Chondrocyte (in vitro differentiated cells): Measurements from ENCODE around the gene GAMT. TPM values are rescaled to one million over a fixed set of nuclear protein-coding genes. Genes with fewer than 3 reads are reported as not detected.

Experiments
- DNase-seq: peaks from one replicate; pipeline ENCODE4 v3.0.0; 2021; ENCODE audit warnings: mixed read lengths, low spot score
- H3K27ac Mint-ChIP-seq: one replicate; pipeline ENCODE4 v1.8.0; 2021; ENCODE audit warnings: mild to moderate bottlenecking, moderate library complexity, mixed read lengths; ENCODE audit not compliant: unreplicated experiment
- H3K27me3 Mint-ChIP-seq: 2 replicates; pipeline ENCODE4 v1.8.0; 2021; ENCODE audit warnings: low read depth, mixed read lengths
- H3K36me3 Mint-ChIP-seq: 2 replicates; pipeline ENCODE4 v1.8.0; 2021; ENCODE audit warnings: low read depth, mixed read lengths
- H3K4me1 Mint-ChIP-seq: 2 replicates; pipeline ENCODE4 v1.8.0; 2021; ENCODE audit warnings: low read depth, mild to moderate bottlenecking, mixed read lengths
- H3K4me3 Mint-ChIP-seq: one replicate; pipeline ENCODE4 v1.8.0; 2021; ENCODE audit warnings: mild to moderate bottlenecking, moderate library complexity, mixed read lengths; ENCODE audit not compliant: unreplicated experiment
- H3K9me3 Mint-ChIP-seq: 2 replicates; pipeline ENCODE4 v1.8.0; 2021; ENCODE audit warnings: low read depth, mixed read lengths
- total RNA-seq: library from RNA; stranded (reverse); gene quantifications from 3 replicates; pipeline ENCODE4 v1.2.1, GENCODE V29; 2021
- TF ChIP-seq, protein P1 (sequence below): fragments of 200-600 bp; sonication (generic); IDR thresholded peaks from 2 replicates; pipeline ENCODE4 v1.5.0; 2021; ENCODE audit warnings: antibody characterized with exemption, mild to moderate bottlenecking, moderate library complexity

The GAMT gene
- total RNA-seq, 1 donor from 2014 or later, result 32.5 TPM

GRCh38 chr19:1408300-1409203 is 7.2 kb upstream of the GAMT start:
- DNase-seq, result peak; percentile 86
- Mint-ChIP-seq H3K4me3 (peak overlapping the region; percentile 87), H3K9me3 (no peaks in the 10 kb centered on the region)

DNA sequence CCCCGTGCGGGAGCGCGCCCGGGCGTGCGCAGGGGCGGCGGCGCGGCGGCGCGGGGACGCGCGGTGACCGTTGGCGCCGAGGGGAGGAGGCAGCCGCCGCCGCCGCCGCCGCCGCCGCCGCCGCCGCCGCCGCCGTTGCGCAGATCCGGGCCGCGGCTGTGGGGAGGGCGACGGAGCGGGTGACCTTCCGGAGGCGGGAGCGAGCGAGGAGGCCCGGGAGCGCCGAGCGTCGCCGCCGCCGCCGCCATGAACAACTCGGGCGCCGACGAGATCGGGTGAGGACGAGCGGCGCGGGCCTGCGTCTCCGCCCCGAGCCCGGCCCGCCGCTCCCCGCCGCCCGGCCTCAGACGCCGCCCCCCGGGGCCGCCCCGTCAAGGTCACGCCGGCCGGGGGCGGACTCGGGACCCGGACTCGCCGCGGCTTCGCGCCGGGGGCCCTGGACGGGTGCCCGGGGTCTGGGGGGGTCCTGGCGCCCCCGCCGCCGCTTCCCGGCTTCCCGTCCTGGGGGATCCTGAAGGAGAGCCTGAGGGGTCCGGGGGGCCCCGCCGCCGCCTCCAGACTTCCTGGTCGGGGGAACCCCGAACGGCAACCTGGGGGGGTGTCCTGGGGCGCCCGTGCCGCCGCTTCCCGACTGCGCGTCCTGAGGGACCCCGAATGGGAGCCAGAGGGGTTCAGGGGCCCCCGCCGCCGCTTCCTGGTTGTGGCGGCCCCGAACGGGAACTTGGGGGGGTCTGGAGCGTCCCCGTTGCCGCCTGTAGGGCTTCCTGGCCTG is 6.4 kb upstream of the GAMT start, which contains the start of gene DAZAP1:
DAZAP1 (plus strand) TSS at position 59 of the 772 bp plus-strand sequence; CDS start at position 247, 188 bp downstream.
- peak; percentile 82 for DNase-seq
- H3K4me1 Mint-ChIP-seq, result peaks cover 43% of the 10 kb centered on the region
- H3K4me3 Mint-ChIP-seq, result peak within 1 kb of the TSS; percentile 87
- no peaks in the 10 kb centered on the region for H3K9me3 Mint-ChIP-seq
- TF ChIP-seq, protein P1, sequence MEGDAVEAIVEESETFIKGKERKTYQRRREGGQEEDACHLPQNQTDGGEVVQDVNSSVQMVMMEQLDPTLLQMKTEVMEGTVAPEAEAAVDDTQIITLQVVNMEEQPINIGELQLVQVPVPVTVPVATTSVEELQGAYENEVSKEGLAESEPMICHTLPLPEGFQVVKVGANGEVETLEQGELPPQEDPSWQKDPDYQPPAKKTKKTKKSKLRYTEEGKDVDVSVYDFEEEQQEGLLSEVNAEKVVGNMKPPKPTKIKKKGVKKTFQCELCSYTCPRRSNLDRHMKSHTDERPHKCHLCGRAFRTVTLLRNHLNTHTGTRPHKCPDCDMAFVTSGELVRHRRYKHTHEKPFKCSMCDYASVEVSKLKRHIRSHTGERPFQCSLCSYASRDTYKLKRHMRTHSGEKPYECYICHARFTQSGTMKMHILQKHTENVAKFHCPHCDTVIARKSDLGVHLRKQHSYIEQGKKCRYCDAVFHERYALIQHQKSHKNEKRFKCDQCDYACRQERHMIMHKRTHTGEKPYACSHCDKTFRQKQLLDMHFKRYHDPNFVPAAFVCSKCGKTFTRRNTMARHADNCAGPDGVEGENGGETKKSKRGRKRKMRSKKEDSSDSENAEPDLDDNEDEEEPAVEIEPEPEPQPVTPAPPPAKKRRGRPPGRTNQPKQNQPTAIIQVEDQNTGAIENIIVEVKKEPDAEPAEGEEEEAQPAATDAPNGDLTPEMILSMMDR, result no peak
- no peaks in the 10 kb centered on the region for H3K27me3 Mint-ChIP-seq
- H3K36me3 Mint-ChIP-seq, result no peaks in the 10 kb centered on the region
- H3K27ac Mint-ChIP-seq, result peak within 1 kb of the TSS; percentile 74

More at GRCh38 chr19:1408300-1409203, 7.2 kb upstream of the GAMT start:
- peak overlapping the region; percentile 91 for H3K27ac Mint-ChIP-seq
- peaks cover 41% of the 10 kb centered on the region for H3K4me1 Mint-ChIP-seq
- H3K27me3 Mint-ChIP-seq, result no peaks in the 10 kb centered on the region
- TF ChIP-seq, protein P1, result peak; percentile 21
- H3K36me3 Mint-ChIP-seq, result no peaks in the 10 kb centered on the region

GRCh38 chr19:1406774-1407527 is 5.6 kb upstream of the GAMT start:
- Mint-ChIP-seq H3K27me3 (no peaks in the 10 kb centered on the region), H3K27ac (peak overlapping the region; percentile 74), H3K4me3 (peak overlapping the region; percentile 60), H3K4me1 (peaks cover 43% of the 10 kb centered on the region), H3K36me3 (no peaks in the 10 kb centered on the region), H3K9me3 (no peaks in the 10 kb centered on the region)
- DNase-seq, result peak; percentile 100
- TF ChIP-seq, protein P1, result peak; percentile 76

DNA sequence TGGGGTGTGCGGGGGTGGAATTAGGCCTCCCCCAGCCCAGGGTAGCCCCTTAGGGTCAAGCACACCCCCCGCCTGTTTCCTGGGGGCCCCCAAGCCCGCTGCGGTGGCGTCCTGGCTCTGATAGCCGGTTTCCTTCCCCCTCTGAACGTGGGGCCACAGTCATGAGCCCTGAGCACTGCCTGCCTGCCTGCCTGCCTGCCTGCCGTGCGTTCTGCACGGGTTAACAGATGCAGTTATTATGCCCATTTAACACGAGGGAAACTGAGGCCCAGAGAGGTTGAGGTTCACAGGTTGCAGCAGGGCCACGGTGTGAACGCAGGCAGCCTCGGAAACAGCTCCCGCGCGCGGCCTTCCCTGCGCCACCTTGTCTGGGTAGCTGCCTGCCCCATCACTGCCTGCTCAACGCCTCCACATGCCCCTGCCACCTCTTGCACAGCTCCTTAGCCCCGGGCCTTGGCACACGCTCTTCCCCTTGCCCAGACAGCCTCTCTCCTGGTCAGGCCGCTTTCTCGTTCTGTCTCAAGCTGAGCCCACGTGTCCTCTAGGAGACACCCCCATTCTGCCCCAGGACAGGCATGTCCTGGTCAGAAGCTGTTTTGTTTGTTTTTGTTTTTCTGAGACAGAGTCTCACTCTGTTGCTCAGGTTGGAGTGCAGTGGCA is 1.2 kb upstream of the GAMT start:
- Mint-ChIP-seq H3K9me3 (no peaks in the 10 kb centered on the region), H3K4me1 (peaks cover 10% of the 10 kb centered on the region), H3K27ac (no peak overlapping the region), H3K27me3 (no peaks in the 10 kb centered on the region), H3K36me3 (no peaks in the 10 kb centered on the region), H3K4me3 (peak overlapping the region; percentile 61)
- DNase-seq, result no peak
- TF ChIP-seq, protein P1, result no peak
